GM23338 (cell line): ENCODE data around the gene RNF115.

Experiments used
- CTCF ChIP-seq, 2 experiments: fragments of 200-600 bp in 1 of 2; sonication (generic) in 1 of 2; conservative IDR thresholded peaks; 2 replicates each; pipeline versions ENCODE4 v1.5.1 to v1.6.1; 2016 to 2017; ENCODE audit warnings: antibody characterized with exemption in 2 of 2, low read depth in 2 of 2, mild to moderate bottlenecking in 2 of 2, moderate library complexity in 1 of 2
- ETS1 ChIP-seq: IDR thresholded peaks from 2 replicates; pipeline ENCODE4 v1.6.1; 2016; ENCODE audit warnings: antibody characterized with exemption
- EZH2 ChIP-seq: fragments of 200-600 bp; sonication (generic); IDR thresholded peaks from one replicate; pipeline ENCODE4 v1.8.0; 2017; ENCODE audit warnings: antibody characterized with exemption, mild to moderate bottlenecking, low read depth; ENCODE audit not compliant: unreplicated experiment
- EZH2phosphoT487 ChIP-seq: fragments of 200-600 bp; sonication (generic); IDR thresholded peaks from one replicate; pipeline ENCODE4 v1.8.1; 2018; ENCODE audit warnings: antibody characterized with exemption; ENCODE audit not compliant: unreplicated experiment
- POLR2AphosphoS5 ChIP-seq: IDR thresholded peaks from 2 replicates; pipeline ENCODE4 v1.6.1; 2016; ENCODE audit warnings: antibody characterized with exemption, low read depth
- STAT1 ChIP-seq: IDR thresholded peaks from one replicate; pipeline ENCODE4 v1.6.1; 2016; ENCODE audit warnings: antibody characterized with exemption; ENCODE audit not compliant: unreplicated experiment
- ZNF114 ChIP-seq: fragments of 250-450 bp; sonication (Bioruptor Pico); IDR thresholded peaks from 2 replicates; pipeline ENCODE4 v1.5.0; 2020; ENCODE audit warnings: mild to moderate bottlenecking, moderate library complexity
- ZNF331 ChIP-seq: fragments of 250-450 bp; sonication (Bioruptor Pico); IDR thresholded peaks from 2 replicates; pipeline ENCODE4 v1.5.0; 2020; ENCODE audit warnings: low read depth, mild to moderate bottlenecking, moderate library complexity
- TF ChIP-seq, protein P1 (sequence below): IDR thresholded peaks from one replicate; pipeline ENCODE4 v1.6.1; 2018; ENCODE audit warnings: antibody characterized with exemption; ENCODE audit not compliant: unreplicated experiment

- TF ChIP-seq POLR2AphosphoS5: no peak
- no peak for TF ChIP-seq CTCF (conservative IDR thresholded peaks at IDR 0.05; ENCODE audit: low read depth in 2 of 2)
- TF ChIP-seq ETS1: no peak
- no peak for TF ChIP-seq EZH2phosphoT487
- no peak for TF ChIP-seq ZNF331
- no peak for TF ChIP-seq EZH2
- TF ChIP-seq, protein P1, sequence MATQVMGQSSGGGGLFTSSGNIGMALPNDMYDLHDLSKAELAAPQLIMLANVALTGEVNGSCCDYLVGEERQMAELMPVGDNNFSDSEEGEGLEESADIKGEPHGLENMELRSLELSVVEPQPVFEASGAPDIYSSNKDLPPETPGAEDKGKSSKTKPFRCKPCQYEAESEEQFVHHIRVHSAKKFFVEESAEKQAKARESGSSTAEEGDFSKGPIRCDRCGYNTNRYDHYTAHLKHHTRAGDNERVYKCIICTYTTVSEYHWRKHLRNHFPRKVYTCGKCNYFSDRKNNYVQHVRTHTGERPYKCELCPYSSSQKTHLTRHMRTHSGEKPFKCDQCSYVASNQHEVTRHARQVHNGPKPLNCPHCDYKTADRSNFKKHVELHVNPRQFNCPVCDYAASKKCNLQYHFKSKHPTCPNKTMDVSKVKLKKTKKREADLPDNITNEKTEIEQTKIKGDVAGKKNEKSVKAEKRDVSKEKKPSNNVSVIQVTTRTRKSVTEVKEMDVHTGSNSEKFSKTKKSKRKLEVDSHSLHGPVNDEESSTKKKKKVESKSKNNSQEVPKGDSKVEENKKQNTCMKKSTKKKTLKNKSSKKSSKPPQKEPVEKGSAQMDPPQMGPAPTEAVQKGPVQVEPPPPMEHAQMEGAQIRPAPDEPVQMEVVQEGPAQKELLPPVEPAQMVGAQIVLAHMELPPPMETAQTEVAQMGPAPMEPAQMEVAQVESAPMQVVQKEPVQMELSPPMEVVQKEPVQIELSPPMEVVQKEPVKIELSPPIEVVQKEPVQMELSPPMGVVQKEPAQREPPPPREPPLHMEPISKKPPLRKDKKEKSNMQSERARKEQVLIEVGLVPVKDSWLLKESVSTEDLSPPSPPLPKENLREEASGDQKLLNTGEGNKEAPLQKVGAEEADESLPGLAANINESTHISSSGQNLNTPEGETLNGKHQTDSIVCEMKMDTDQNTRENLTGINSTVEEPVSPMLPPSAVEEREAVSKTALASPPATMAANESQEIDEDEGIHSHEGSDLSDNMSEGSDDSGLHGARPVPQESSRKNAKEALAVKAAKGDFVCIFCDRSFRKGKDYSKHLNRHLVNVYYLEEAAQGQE: no peak
- no peak for TF ChIP-seq ZNF114 (CRISPR knock-in tag)
- no peak for TF ChIP-seq STAT1
These were observed 115.8 kb downstream of the RNF115 start for GRCh38 chr1:145708063-145708462.
